ENCODE data around the gene VCAN. TPM values are rescaled to one million over a fixed set of nuclear protein-coding genes. Genes with fewer than 3 reads are reported as not detected.
"Not testable (repeated sequence)": the region's sequence is repeated elsewhere in the genome, so short reads cannot be mapped to it uniquely, and the experiment has no call there.

Gene VCAN
- total RNA-seq, 4 donors from 2014 or later: 53.0 to 833 (median 65.1) TPM

- intact Hi-C loops (cut with DNase I; ENCODE audit: low total_unique reads): no loop called here
- peak; percentile 23 to 29 for DNase-seq
- no peaks in the 10 kb centered on the region for H3K36me3 ChIP-seq
- no peaks in the 10 kb centered on the region for H3K9me3 ChIP-seq
- no peak overlapping the region for H3K27ac ChIP-seq
- no peaks in the 10 kb centered on the region for H3K4me1 ChIP-seq
- no peak overlapping the region for H3K4me3 ChIP-seq
- peak; percentile 46 to 56 (median 52) for TF ChIP-seq CTCF (IDR thresholded peaks at IDR 0.05)
- TF ChIP-seq POLR2A (IDR thresholded peaks at IDR 0.05): no peak
- H3K27me3 ChIP-seq: no peaks in the 10 kb centered on the region
Measured at GRCh38 chr5:83430130-83431010, 41.2 kb upstream of the VCAN start.

GRCh38 chr5:83433891-83434290 lies 37.7 kb upstream of the VCAN start:
- Histone ChIP-seq H3K4me1 (no peaks in the 10 kb centered on the region), H3K9me3 (no peaks in the 10 kb centered on the region), H3K4me3 (no peak overlapping the region), H3K27me3 (no peaks in the 10 kb centered on the region), H3K27ac (no peak overlapping the region), H3K36me3 (no peaks in the 10 kb centered on the region)
- no peak for DNase-seq
- TF ChIP-seq POLR2A (IDR thresholded peaks at IDR 0.05) (no peak), CTCF (IDR thresholded peaks at IDR 0.05) (no peak)
- intact Hi-C loops (cut with DNase I; ENCODE audit: low total_unique reads): no loop called here

- TF ChIP-seq CTCF (IDR thresholded peaks at IDR 0.05): no peak
- TF ChIP-seq POLR2A (IDR thresholded peaks at IDR 0.05): no peak
- Histone ChIP-seq H3K27me3 (no peaks in the 10 kb centered on the region), H3K4me3 (no peak overlapping the region), H3K4me1 (no peaks in the 10 kb centered on the region), H3K36me3 (no peaks in the 10 kb centered on the region), H3K27ac (no peak overlapping the region), H3K9me3 (no peaks in the 10 kb centered on the region)
- intact Hi-C loops (cut with DNase I; ENCODE audit: low total_unique reads): no loop called here
- DNase-seq: no peak
Measured at GRCh38 chr5:83434946-83435345, 36.6 kb upstream of the VCAN start.

- no peak for TF ChIP-seq CTCF (IDR thresholded peaks at IDR 0.05)
Measured at GRCh38 chr5:83436276-83436675, 35.3 kb upstream of the VCAN start.

GRCh38 chr5:83437697-83438096 lies 33.8 kb upstream of the VCAN start:
- intact Hi-C loops (cut with DNase I; ENCODE audit: low total_unique reads); H3K9me3 ChIP-seq: not testable (repeated sequence)

More at GRCh38 chr5:83436276-83436675, 35.3 kb upstream of the VCAN start:
- H3K36me3 ChIP-seq: no peaks in the 10 kb centered on the region
- no peaks in the 10 kb centered on the region for H3K4me1 ChIP-seq
- H3K4me3 ChIP-seq: no peak overlapping the region
- DNase-seq: no peak
- H3K27me3 ChIP-seq: no peaks in the 10 kb centered on the region
- no peaks in the 10 kb centered on the region for H3K9me3 ChIP-seq
- no peak overlapping the region for H3K27ac ChIP-seq
- intact Hi-C loops (cut with DNase I; ENCODE audit: low total_unique reads): no loop called here

More at GRCh38 chr5:83437697-83438096, 33.8 kb upstream of the VCAN start:
- H3K27me3 ChIP-seq, H3K4me3 ChIP-seq, H3K36me3 ChIP-seq, DNase-seq, H3K27ac ChIP-seq, H3K4me1 ChIP-seq: not testable (repeated sequence)

Data from uterus (tissue), 4 donors.